Lower leg skin (tissue), 3 donors: Measurements from ENCODE around the gene NONO.

Experiments
- POLR2A ChIP-seq, 2 donors: fragments of 450-650 bp; IDR thresholded peaks; one replicate each; pipeline ENCODE4 v1.6.1; 2016 to 2017; ENCODE audit warnings: antibody characterized with exemption in 2 of 2, mild to moderate bottlenecking in 1 of 2, moderate library complexity in 1 of 2
- TF ChIP-seq, protein P1 (sequence below), 3 donors: fragments of 450-650 bp; IDR thresholded peaks; one replicate each; pipeline ENCODE4 v1.5.1; 2016; ENCODE audit warnings: antibody characterized with exemption in 3 of 3, mild to moderate bottlenecking in 3 of 3, moderate library complexity in 2 of 3

- TF ChIP-seq, protein P1, sequence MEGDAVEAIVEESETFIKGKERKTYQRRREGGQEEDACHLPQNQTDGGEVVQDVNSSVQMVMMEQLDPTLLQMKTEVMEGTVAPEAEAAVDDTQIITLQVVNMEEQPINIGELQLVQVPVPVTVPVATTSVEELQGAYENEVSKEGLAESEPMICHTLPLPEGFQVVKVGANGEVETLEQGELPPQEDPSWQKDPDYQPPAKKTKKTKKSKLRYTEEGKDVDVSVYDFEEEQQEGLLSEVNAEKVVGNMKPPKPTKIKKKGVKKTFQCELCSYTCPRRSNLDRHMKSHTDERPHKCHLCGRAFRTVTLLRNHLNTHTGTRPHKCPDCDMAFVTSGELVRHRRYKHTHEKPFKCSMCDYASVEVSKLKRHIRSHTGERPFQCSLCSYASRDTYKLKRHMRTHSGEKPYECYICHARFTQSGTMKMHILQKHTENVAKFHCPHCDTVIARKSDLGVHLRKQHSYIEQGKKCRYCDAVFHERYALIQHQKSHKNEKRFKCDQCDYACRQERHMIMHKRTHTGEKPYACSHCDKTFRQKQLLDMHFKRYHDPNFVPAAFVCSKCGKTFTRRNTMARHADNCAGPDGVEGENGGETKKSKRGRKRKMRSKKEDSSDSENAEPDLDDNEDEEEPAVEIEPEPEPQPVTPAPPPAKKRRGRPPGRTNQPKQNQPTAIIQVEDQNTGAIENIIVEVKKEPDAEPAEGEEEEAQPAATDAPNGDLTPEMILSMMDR (IDR thresholded peaks at IDR 0.05): no peak
- no peak for TF ChIP-seq POLR2A (IDR thresholded peaks at IDR 0.05)
These were observed 27.4 kb upstream of the NONO start for GRCh38 chrX:71256051-71256450.
